CD8-positive, alpha-beta memory T cell (primary cell): ENCODE measurements around the gene CACNA1C. TPM values are rescaled to one million over a fixed set of nuclear protein-coding genes. Genes with fewer than 3 reads are reported as not detected.

Experiments
- CTCF ChIA-PET: fragments of 350-600 bp; sonication (Branson Sonifier 250); formaldehyde crosslinking; loops from one replicate; lab custom pipeline; 2021; ENCODE audit warnings: antibody characterized with exemption; lab: Charles Lee
- POLR2A ChIA-PET: fragments of 350-600 bp; sonication (Branson Sonifier 250); formaldehyde crosslinking; loops from one replicate; lab custom pipeline; 2021; ENCODE audit warnings: antibody characterized with exemption; lab: Charles Lee
- DNase-seq, 5 donors: peaks; one replicate each; pipeline versions ENCODE4 v3.0.0 to v3.0.0-alpha.2; 2020 to 2022; ENCODE audit warnings: mixed read lengths in 1 of 5
- H3K27ac ChIP-seq: one replicate; pipeline ENCODE4 v1.7.0; 2013; ENCODE audit warnings: low read depth, mild to moderate bottlenecking, low read length, moderate library complexity
- H3K27me3 ChIP-seq: 2 replicates; pipeline ENCODE4 v1.7.0; 2013; ENCODE audit warnings: low read length, mild to moderate bottlenecking; ENCODE audit not compliant: insufficient read depth, poor library complexity, severe bottlenecking
- H3K36me3 ChIP-seq: 2 replicates; pipeline ENCODE4 v1.7.0; 2013; ENCODE audit warnings: mild to moderate bottlenecking, low read length, moderate library complexity; ENCODE audit not compliant: insufficient read depth
- H3K4me1 ChIP-seq: 2 replicates; pipeline ENCODE4 v1.7.0; 2013; ENCODE audit warnings: mild to moderate bottlenecking, low read length, moderate library complexity; ENCODE audit not compliant: insufficient read depth
- H3K4me3 ChIP-seq: 2 replicates; pipeline ENCODE4 v1.7.0; 2013; ENCODE audit warnings: mild to moderate bottlenecking, low read length
- H3K9me3 ChIP-seq: 2 replicates; pipeline ENCODE4 v1.7.0; 2013; ENCODE audit warnings: mild to moderate bottlenecking, low read length
- H3K27ac Mint-ChIP-seq, 8 donors: one replicate each; pipeline ENCODE4 v1.8.0; 2020 to 2021; ENCODE audit warnings: mixed read lengths in 8 of 8, mild to moderate bottlenecking in 6 of 8, inconsistent platforms in 3 of 8, moderate library complexity in 3 of 8
- H3K27me3 Mint-ChIP-seq, 2 donors: one replicate each; pipeline ENCODE4 v1.8.0; 2020 to 2021; ENCODE audit warnings: mixed read lengths in 2 of 2, mild to moderate bottlenecking in 1 of 2, moderate library complexity in 1 of 2
- H3K36me3 Mint-ChIP-seq, 3 donors: one replicate each; pipeline ENCODE4 v1.8.0; 2020 to 2021; ENCODE audit warnings: mixed read lengths in 3 of 3, inconsistent platforms in 1 of 3, mild to moderate bottlenecking in 1 of 3
- H3K4me1 Mint-ChIP-seq, 3 donors: one replicate each; pipeline ENCODE4 v1.8.0; 2020 to 2021; ENCODE audit warnings: mixed read lengths in 3 of 3, inconsistent platforms in 1 of 3, mild to moderate bottlenecking in 1 of 3
- H3K4me3 Mint-ChIP-seq, 7 donors: one replicate each; pipeline ENCODE4 v1.8.0; 2020 to 2021; ENCODE audit warnings: mixed read lengths in 7 of 7, mild to moderate bottlenecking in 6 of 7, moderate library complexity in 4 of 7, inconsistent platforms in 2 of 7
- H3K9me3 Mint-ChIP-seq, 5 donors: one replicate each; pipeline ENCODE4 v1.8.0; 2020 to 2022; ENCODE audit warnings: mixed read lengths in 5 of 5, mild to moderate bottlenecking in 3 of 5, moderate library complexity in 2 of 5, inconsistent platforms in 1 of 5
- polyA plus RNA-seq: library from polyadenylated mRNA; unstranded; fragments of 300-500 nt; fragmentation: Illumina TruSeq; gene quantifications from one replicate; pipeline ENCODE4 v1.2.3, GENCODE V29; 2021
- total RNA-seq, 2 experiments: library from RNA; stranded (reverse); gene quantifications; one replicate each; pipeline ENCODE4 v1.2.3, GENCODE V29; 2021

CACNA1C gene
- total and polyA plus RNA-seq, 3 experiments from 2014 or later: 0.04 to 0.10 (median 0.04) TPM

DNA sequence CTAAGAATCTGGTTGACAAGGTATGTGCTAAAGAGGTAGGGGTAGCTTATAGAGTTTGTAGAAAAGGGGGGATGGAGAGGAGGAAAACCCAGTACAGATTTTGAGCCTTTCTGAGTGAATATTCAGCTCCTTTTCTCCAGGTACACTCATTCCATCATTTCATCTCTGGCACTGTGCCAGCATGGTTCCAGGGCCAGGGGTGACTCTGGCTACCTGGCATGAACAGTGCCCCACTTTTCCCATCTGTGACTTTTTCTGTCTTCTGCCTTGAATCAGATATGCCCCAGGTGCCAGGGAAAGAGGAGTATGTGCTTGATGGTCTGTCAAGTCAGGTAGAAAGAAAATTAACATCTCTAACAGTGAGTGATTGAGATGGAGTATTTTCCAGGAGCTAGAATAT, 175.7 kb downstream of the CACNA1C start:
- CTCF ChIA-PET: no interaction called here

DNA sequence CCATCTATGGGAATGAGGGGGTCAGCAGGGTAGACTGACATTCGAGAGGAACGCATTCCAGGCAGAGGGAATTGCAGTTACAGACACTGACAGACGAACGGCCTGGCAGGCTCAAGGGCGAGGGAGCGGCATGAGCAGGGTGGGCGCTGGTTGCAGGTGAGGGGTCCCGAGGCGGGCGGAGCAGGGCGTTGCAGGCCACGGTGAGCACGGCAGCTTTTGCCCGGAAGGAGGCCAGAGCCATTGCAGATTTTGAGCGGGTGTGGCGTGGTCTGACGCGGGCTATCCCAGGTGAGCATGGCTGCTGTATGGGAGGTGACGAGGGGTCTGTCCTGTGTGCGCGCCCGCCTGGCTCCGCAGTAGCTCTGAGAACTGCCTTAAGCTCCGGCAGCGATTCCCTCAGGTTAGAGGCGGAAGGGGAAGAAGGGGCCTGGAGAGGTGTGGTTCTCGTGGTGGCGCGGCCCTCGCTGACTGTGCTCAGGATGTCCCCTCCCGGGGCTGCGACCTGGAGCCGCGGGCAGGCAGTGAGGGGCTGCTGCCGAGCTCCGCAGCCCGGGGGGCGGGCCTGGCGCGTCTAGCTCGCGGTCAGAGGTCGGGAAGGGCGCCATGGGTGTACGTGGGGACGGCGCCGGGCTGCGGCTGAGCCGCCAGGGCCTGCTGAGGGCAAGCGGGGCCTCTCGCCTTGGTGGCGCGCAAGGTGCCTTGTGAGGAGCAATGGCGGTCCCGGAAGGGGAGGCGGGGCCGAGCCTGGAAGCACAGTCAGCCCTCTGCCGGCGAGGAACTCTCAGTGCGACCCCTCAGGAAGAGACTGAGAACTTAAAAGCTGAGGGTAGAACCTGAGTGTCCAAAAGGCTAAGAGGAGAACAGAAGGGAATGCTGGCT, 177.1 kb downstream of the CACNA1C start:
- Mint-ChIP-seq H3K4me3 (no peak overlapping the region), H3K27me3 (peaks cover 8 to 46% of the 10 kb centered on the region in 2 donors), H3K4me1 (no peaks in the 10 kb centered on the region), H3K9me3 (peaks cover 0 to 3% (median 0%) of the 10 kb centered on the region in 5 donors), H3K27ac (no peak overlapping the region), H3K36me3 (no peaks in the 10 kb centered on the region)
- Histone ChIP-seq H3K4me1 (no peaks in the 10 kb centered on the region), H3K36me3 (no peaks in the 10 kb centered on the region), H3K27ac (no peak overlapping the region), H3K27me3 (no peaks in the 10 kb centered on the region), H3K4me3 (no peak overlapping the region), H3K9me3 (no peaks in the 10 kb centered on the region)
- ChIA-PET CTCF (no interaction called here), POLR2A (no interaction called here)
- DNase-seq: no peak

More for the DNA sequence above, 175.7 kb downstream of the CACNA1C start:
- no peaks in the 10 kb centered on the region for H3K9me3 ChIP-seq
- no peak overlapping the region for H3K27ac ChIP-seq
- Mint-ChIP-seq H3K27me3 (peaks cover 8 to 37% of the 10 kb centered on the region in 2 donors), H3K9me3 (peaks cover 0 to 3% (median 0%) of the 10 kb centered on the region in 5 donors), H3K36me3 (no peaks in the 10 kb centered on the region), H3K4me3 (no peak overlapping the region), H3K4me1 (no peaks in the 10 kb centered on the region), H3K27ac (no peak overlapping the region)
- H3K4me1 ChIP-seq: no peaks in the 10 kb centered on the region
- no peaks in the 10 kb centered on the region for H3K27me3 ChIP-seq
- H3K36me3 ChIP-seq: no peaks in the 10 kb centered on the region
- POLR2A ChIA-PET: no interaction called here
- H3K4me3 ChIP-seq: no peak overlapping the region
- no peak for DNase-seq

DNA sequence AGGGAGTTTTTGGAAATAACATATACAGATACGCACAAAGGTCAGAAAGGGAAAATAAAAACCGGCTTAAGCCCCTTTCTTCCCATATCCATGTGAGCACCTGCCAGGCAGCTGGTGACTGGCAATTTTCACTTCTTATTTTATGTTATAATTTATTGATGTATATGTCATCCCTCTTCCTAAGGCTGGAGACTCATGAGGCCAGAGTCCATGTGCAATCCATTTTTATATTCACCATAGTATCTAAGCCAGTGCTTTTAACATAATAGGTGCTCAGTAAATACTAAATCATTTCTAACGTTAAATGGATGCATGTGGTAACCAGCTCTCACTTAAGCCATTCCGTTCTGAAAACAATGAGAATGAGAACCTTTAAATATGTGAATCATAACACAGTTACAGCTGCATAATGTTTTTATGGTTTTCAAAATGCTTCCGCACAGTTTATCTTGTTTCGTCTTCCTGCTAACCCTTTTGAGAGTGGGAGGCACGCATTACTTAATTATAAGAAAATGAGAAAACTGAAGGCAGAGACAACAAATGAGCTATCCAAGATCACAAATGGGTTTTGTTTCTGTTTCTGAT, 178.3 kb downstream of the CACNA1C start:
- no peak overlapping the region for H3K27ac ChIP-seq
- H3K27me3 Mint-ChIP-seq: peaks cover 8 to 55% of the 10 kb centered on the region in 2 donors
- no peaks in the 10 kb centered on the region for H3K36me3 Mint-ChIP-seq
- no peaks in the 10 kb centered on the region for H3K9me3 ChIP-seq
- CTCF ChIA-PET: no interaction called here
- no peak overlapping the region for H3K4me3 ChIP-seq
- H3K4me1 Mint-ChIP-seq: no peaks in the 10 kb centered on the region
- H3K36me3 ChIP-seq: no peaks in the 10 kb centered on the region
- H3K9me3 Mint-ChIP-seq: peaks cover 0 to 3% (median 0%) of the 10 kb centered on the region in 5 donors
- H3K4me3 Mint-ChIP-seq: no peak overlapping the region
- H3K4me1 ChIP-seq: no peaks in the 10 kb centered on the region
- no peaks in the 10 kb centered on the region for H3K27me3 ChIP-seq
- no peak for DNase-seq
- no peak overlapping the region for H3K27ac Mint-ChIP-seq
- POLR2A ChIA-PET: no interaction called here

DNA sequence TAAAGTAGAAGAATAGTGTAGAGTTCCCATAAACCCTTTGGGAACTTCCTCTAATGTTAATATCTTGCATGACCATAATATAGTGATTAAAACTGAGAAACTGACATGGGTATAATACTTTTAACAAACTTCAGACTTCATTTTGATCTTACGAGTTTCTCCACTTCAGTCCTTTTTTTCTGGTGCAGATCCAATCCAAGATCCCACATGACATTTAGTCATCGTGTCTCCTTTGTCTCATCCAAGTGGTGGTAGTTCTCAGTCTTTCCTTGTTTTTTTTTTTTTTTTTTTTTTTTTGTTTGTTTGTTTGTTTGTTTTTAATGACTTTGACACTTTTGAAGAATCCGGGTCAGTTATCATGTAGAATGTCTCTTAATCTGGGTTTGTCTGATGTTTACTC, 179.2 kb downstream of the CACNA1C start:
- Histone ChIP-seq H3K27me3 (no peaks in the 10 kb centered on the region), H3K4me1 (no peaks in the 10 kb centered on the region), H3K27ac (no peak overlapping the region), H3K36me3 (no peaks in the 10 kb centered on the region), H3K4me3 (no peak overlapping the region), H3K9me3 (no peaks in the 10 kb centered on the region)
- H3K9me3 Mint-ChIP-seq: peaks cover 0 to 3% (median 0%) of the 10 kb centered on the region in 5 donors
- no peaks in the 10 kb centered on the region for H3K36me3 Mint-ChIP-seq
- DNase-seq: no peak
- ChIA-PET CTCF (no interaction called here), POLR2A (no interaction called here)
- peaks cover 7 to 56% of the 10 kb centered on the region in 2 donors for H3K27me3 Mint-ChIP-seq
- no peak overlapping the region for H3K4me3 Mint-ChIP-seq
- H3K4me1 Mint-ChIP-seq: no peaks in the 10 kb centered on the region
- H3K27ac Mint-ChIP-seq: no peak overlapping the region

DNA sequence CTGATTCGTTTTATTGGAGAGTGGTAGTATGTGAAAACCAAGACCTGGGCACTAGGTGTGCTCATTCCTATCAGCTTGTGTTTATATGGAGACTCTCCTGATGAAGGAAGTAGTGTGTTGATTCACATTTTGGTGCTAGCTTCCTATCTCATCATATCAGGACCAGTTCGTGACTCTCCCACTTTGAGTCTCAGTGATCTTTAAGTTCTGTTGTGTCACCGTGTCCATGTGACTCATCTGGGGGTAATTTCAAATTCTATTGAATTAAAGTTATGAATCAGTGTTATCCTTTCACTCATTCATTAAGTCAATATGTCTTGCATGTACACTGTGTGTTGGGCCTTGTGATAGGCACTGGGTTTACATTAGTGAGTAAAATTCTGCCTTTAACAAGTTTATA, 180.2 kb downstream of the CACNA1C start:
- H3K27me3 Mint-ChIP-seq: peaks cover 5 to 49% of the 10 kb centered on the region in 2 donors

DNA sequence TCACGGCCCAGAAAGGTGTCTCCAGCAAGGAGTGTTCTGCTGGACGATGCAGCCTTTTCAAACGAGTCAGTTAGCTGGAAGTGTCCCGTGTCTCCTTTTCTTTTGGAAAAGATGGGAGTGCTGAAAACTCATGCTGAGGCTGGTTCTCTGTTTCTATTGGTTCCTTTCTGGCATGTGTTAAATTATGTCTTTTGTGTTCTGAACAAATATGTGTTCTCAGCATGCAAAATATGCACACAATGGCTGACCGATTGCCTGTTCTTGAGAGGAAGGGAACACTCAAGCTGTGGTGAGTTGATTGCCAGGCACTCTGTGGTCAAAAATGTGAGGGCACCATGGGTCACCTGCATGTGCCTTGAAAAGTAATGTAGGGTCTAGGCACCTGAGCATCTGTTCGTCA, 181.3 kb downstream of the CACNA1C start:
- no peak overlapping the region for H3K27ac Mint-ChIP-seq
- H3K4me1 ChIP-seq: no peaks in the 10 kb centered on the region
- no peaks in the 10 kb centered on the region for H3K9me3 ChIP-seq
- no peaks in the 10 kb centered on the region for H3K36me3 ChIP-seq
- H3K9me3 Mint-ChIP-seq: peaks cover 0 to 3% (median 0%) of the 10 kb centered on the region in 5 donors
- CTCF ChIA-PET: no interaction called here
- no peak overlapping the region for H3K4me3 Mint-ChIP-seq
- no peaks in the 10 kb centered on the region for H3K36me3 Mint-ChIP-seq
- no peaks in the 10 kb centered on the region for H3K27me3 ChIP-seq
- no peak for DNase-seq
- peaks cover 0 to 43% of the 10 kb centered on the region in 2 donors for H3K27me3 Mint-ChIP-seq
- POLR2A ChIA-PET: no interaction called here
- H3K4me3 ChIP-seq: no peak overlapping the region
- H3K27ac ChIP-seq: no peak overlapping the region
- no peaks in the 10 kb centered on the region for H3K4me1 Mint-ChIP-seq

More for the DNA sequence above, 180.2 kb downstream of the CACNA1C start:
- no peaks in the 10 kb centered on the region for H3K9me3 ChIP-seq
- no peak for DNase-seq
- Mint-ChIP-seq H3K27ac (no peak overlapping the region), H3K4me3 (no peak overlapping the region), H3K36me3 (no peaks in the 10 kb centered on the region), H3K4me1 (no peaks in the 10 kb centered on the region), H3K9me3 (peaks cover 0 to 3% (median 0%) of the 10 kb centered on the region in 5 donors)
- no peak overlapping the region for H3K4me3 ChIP-seq
- H3K36me3 ChIP-seq: no peaks in the 10 kb centered on the region
- CTCF ChIA-PET: no interaction called here
- H3K27ac ChIP-seq: no peak overlapping the region
- POLR2A ChIA-PET: no interaction called here
- H3K27me3 ChIP-seq: no peaks in the 10 kb centered on the region
- H3K4me1 ChIP-seq: no peaks in the 10 kb centered on the region

DNA sequence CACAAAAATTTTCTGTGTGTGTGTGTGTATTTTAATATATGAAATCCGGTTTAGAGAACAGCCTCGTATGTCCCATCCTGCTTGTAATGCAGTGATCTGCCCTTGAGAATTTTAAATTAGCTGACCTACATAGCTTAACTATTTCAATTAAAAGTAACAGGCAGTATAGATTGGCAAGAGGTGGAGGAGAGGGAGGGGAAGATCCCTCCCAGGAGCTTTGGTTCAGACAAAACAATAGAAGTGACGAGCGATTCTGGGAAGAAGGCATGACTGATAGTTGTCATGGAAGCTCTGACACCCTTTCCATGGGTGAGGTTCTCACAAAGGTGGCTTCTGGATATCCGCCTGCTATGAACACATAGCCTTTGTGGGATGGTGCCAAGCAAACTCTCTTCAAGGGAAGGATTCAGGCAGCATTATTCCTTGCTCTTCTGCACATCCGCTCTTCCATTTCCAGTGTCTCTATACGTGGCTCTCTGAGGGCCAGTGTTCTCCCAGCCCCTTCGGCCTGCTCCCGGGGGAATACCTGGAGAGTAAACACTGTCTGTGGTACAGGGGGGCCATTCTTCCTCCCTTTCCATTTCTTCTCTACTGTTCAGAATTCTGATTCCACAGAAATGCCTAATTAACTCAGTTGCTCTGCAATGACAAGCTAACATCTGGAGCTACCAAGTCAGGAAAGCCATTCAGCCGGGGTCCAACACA, 182.0 kb downstream of the CACNA1C start:
- no peaks in the 10 kb centered on the region for H3K9me3 ChIP-seq
- no peaks in the 10 kb centered on the region for H3K4me1 ChIP-seq
- ChIA-PET CTCF (no interaction called here), POLR2A (no interaction called here)
- no peaks in the 10 kb centered on the region for H3K36me3 Mint-ChIP-seq
- no peaks in the 10 kb centered on the region for H3K4me1 Mint-ChIP-seq
- no peak overlapping the region for H3K27ac ChIP-seq
- no peak for DNase-seq
- H3K27me3 Mint-ChIP-seq: peaks cover 0 to 38% of the 10 kb centered on the region in 2 donors
- H3K4me3 ChIP-seq: no peak overlapping the region
- no peak overlapping the region for H3K4me3 Mint-ChIP-seq
- H3K27ac Mint-ChIP-seq: no peak overlapping the region
- H3K27me3 ChIP-seq: no peaks in the 10 kb centered on the region
- H3K36me3 ChIP-seq: no peaks in the 10 kb centered on the region
- H3K9me3 Mint-ChIP-seq: no peaks in the 10 kb centered on the region
